B cell (primary cell): ENCODE measurements around the gene SFMBT2. TPM values are rescaled to one million over a fixed set of nuclear protein-coding genes. Genes with fewer than 3 reads are reported as not detected.

ENCODE experiments used
- ATAC-seq: fragments of 200-7000 bp; cut with Tn5 transposase; one replicate; pipeline ENCODE4 v1.10.0; 2021; ENCODE audit warnings: low read depth, mild to moderate bottlenecking, moderate number of reproducible peaks, moderate library complexity
- CTCF ChIA-PET: fragments of 350-600 bp; sonication (Branson Sonifier 250); formaldehyde crosslinking; loops from one replicate; lab custom pipeline; 2021; ENCODE audit warnings: antibody characterized with exemption, inconsistent platforms; lab: Charles Lee
- POLR2A ChIA-PET: fragments of 350-600 bp; sonication (Branson Sonifier 250); formaldehyde crosslinking; loops from one replicate; lab custom pipeline; 2021; ENCODE audit warnings: antibody characterized with exemption; lab: Charles Lee
- DNase-seq: peaks from one replicate; pipeline ENCODE4 v3.0.0; 2013
- H2AFZ ChIP-seq: 2 replicates; pipeline ENCODE4 v1.6.1; 2012; ENCODE audit warnings: mild to moderate bottlenecking, low read depth, low read length; ENCODE audit not compliant: insufficient read depth, poor library complexity, severe bottlenecking
- H3K27ac ChIP-seq, 2 donors: 1 replicate in 1 of 2; 2 replicates in 1 of 2; pipeline ENCODE4 v1.5.1; 2012 to 2013; ENCODE audit warnings: low read length in 2 of 2, mild to moderate bottlenecking in 2 of 2, moderate library complexity in 1 of 2
- H3K27me3 ChIP-seq, 4 experiments: fragments of 200-600 bp in 1 of 4; sonication (generic) in 1 of 4; replicated peaks in 1 of 4; 1 replicate in 2 of 4; 2 replicates in 2 of 4; pipeline versions ENCODE4 v1.6.1 to v1.7.0; 2013 to 2016; ENCODE audit warnings: low read length in 3 of 4, mild to moderate bottlenecking in 2 of 4, mixed read lengths in 1 of 4, moderate library complexity in 1 of 4; ENCODE audit not compliant: insufficient read depth in 4 of 4, control insufficient read depth in 3 of 4; ENCODE audit errors: control extremely low read depth in 1 of 4
- H3K36me3 ChIP-seq, 2 experiments: replicated peaks in 1 of 2; 1 replicate in 1 of 2; 2 replicates in 1 of 2; pipeline versions ENCODE4 v1.6.1 to v1.7.1; 2013; ENCODE audit warnings: low read length in 1 of 2; ENCODE audit not compliant: insufficient read depth in 2 of 2, control insufficient read depth in 1 of 2; ENCODE audit errors: control extremely low read depth in 1 of 2, extremely low read depth in 1 of 2
- H3K4me1 ChIP-seq, 2 donors: fragments of 200-600 bp in 1 of 2; sonication (generic) in 1 of 2; 1 replicate in 1 of 2; 2 replicates in 1 of 2; pipeline versions ENCODE4 v1.5.1 to v1.6.1; 2013 to 2017; ENCODE audit warnings: low read length in 2 of 2; ENCODE audit not compliant: control insufficient read depth in 2 of 2, insufficient read depth in 2 of 2
- H3K4me2 ChIP-seq: replicated peaks from 2 replicates; pipeline ENCODE3; 2012; ENCODE audit warnings: mild to moderate bottlenecking, low read depth, low read length; ENCODE audit not compliant: poor library complexity, severe bottlenecking
- H3K4me3 ChIP-seq, 5 experiments: fragments of 200-600 bp in 1 of 5; sonication (generic) in 1 of 5; 1 replicate in 3 of 5; 2 replicates in 2 of 5; pipeline versions ENCODE4 v1.5.1 to v1.7.0; 2011 to 2016; ENCODE audit warnings: low read length in 4 of 5, mild to moderate bottlenecking in 4 of 5, low read depth in 2 of 5, control low read depth in 1 of 5, moderate library complexity in 1 of 5; ENCODE audit not compliant: insufficient read depth in 1 of 5; ENCODE audit errors: control extremely low read depth in 1 of 5, extremely low read depth in 1 of 5
- H3K79me2 ChIP-seq: fragments of 200-600 bp; sonication (generic); one replicate; pipeline ENCODE4 v1.6.0; 2016; ENCODE audit warnings: low read length; ENCODE audit not compliant: control insufficient read depth, insufficient read depth
- H3K9ac ChIP-seq: fragments of 200-600 bp; sonication (generic); 2 replicates; pipeline ENCODE4 v1.6.1; 2017; ENCODE audit warnings: mild to moderate bottlenecking, low read length, moderate library complexity
- H3K9me3 ChIP-seq, 3 donors: one replicate each; pipeline versions ENCODE4 v1.6.1 to v1.7.1; 2013; ENCODE audit warnings: low read length in 2 of 3; ENCODE audit not compliant: control insufficient read depth in 2 of 3, insufficient read depth in 1 of 3; ENCODE audit errors: control extremely low read depth in 1 of 3
- H4K20me1 ChIP-seq: 2 replicates; pipeline ENCODE4 v1.6.0; 2012; ENCODE audit warnings: mild to moderate bottlenecking, low read length; ENCODE audit not compliant: insufficient read depth, control insufficient read depth, poor library complexity, severe bottlenecking
- H3K27ac Mint-ChIP-seq: one replicate; pipeline ENCODE4 v1.8.0; 2021; ENCODE audit warnings: mixed read lengths
- H3K27me3 Mint-ChIP-seq: one replicate; pipeline ENCODE4 v1.8.0; 2021; ENCODE audit warnings: mixed read lengths
- H3K4me1 Mint-ChIP-seq: one replicate; pipeline ENCODE4 v1.8.0; 2021; ENCODE audit warnings: mixed read lengths
- H3K4me3 Mint-ChIP-seq: one replicate; pipeline ENCODE4 v1.8.0; 2021; ENCODE audit warnings: mixed read lengths
- H3K9me3 Mint-ChIP-seq: one replicate; pipeline ENCODE4 v1.8.0; 2022; ENCODE audit warnings: mixed read lengths; ENCODE audit not compliant: insufficient read depth
- CTCF ChIP-seq: fragments of 200-600 bp; IDR thresholded peaks from one replicate; pipeline ENCODE4 v1.8.0; 2022; ENCODE audit warnings: antibody characterized with exemption, mild to moderate bottlenecking
- EZH2 ChIP-seq: IDR thresholded peaks from 2 replicates; pipeline ENCODE4 v1.6.1; 2012; ENCODE audit warnings: borderline replicate concordance, low read depth, mild to moderate bottlenecking, moderate library complexity, low read length; ENCODE audit not compliant: insufficient read depth, poor library complexity, severe bottlenecking
- WGBS: methylation state at CpG from one replicate; pipeline ENCODE4 v1.1.5; 2013; ENCODE audit warnings: missing lambda C conversion rate; ENCODE audit not compliant: insufficient coverage; 5-methylcytosine and 5-hydroxymethylcytosine counted together
- intact Hi-C: fragments of 100-400 bp; cut with micrococcal nuclease; formaldehyde crosslinking; loops from one replicate; pipeline ENCODE4 v1.10.0; 2022
- polyA plus RNA-seq: library from polyadenylated mRNA; depleted of rRNA; stranded (reverse); fragments of >200 nt; gene quantifications from 2 replicates; pipeline ENCODE4 v1.2.3, GENCODE V29; 2012
- total RNA-seq, 2 donors: library from RNA; stranded (reverse); fragments of 120-200 nt in 1 of 2; gene quantifications; 1 replicate in 1 of 2; 2 replicates in 1 of 2; pipeline versions ENCODE4 v1.2.3 to v1.2.4, GENCODE V29; 2013 to 2022

Gene SFMBT2
- total and polyA plus RNA-seq, 2 donors (not counting 1 experiment from before 2014, with no cell fraction given) = 2.3 to 24.0 TPM

- H3K4me3 Mint-ChIP-seq = peak overlapping the region; percentile 93
- H3K9me3 Mint-ChIP-seq = no peaks in the 10 kb centered on the region
- DNase-seq (peak; percentile 66), ATAC-seq (peak; percentile 18)
- Histone ChIP-seq H3K9ac (peak overlapping the region; percentile 64), H3K27me3 (peaks cover 0 to 21% (median 11%) of the 10 kb centered on the region in 4 experiments), H2AFZ (peak overlapping the region; percentile 82), H3K4me3 (peak overlapping the region; percentile 58 to 85 (median 75)), H4K20me1 (no peaks in the 10 kb centered on the region), H3K4me2 (peak overlapping the region; percentile 99), H3K36me3 (no peaks in the 10 kb centered on the region), H3K4me1 (peaks cover 20 to 35% of the 10 kb centered on the region in 2 donors), H3K9me3 (peaks cover 0 to 6% (median 0%) of the 10 kb centered on the region in 3 donors), H3K27ac (no peak overlapping the region), H3K79me2 (peaks cover 36% of the 10 kb centered on the region)
- ChIA-PET CTCF (interaction anchor here (0.7 to 6.5 kb wide), 11 partner anchors 8 to 493 kb away, joined by 3 to 51 read pairs (median 5); no protein-coding TSS in a partner anchor), POLR2A (interaction anchor here (0.9 kb wide), 1 partner anchor 493 kb away, joined by 3 read pairs; no protein-coding TSS in a partner anchor)
- TF ChIP-seq CTCF = no peak
- TF ChIP-seq EZH2 = no peak
- intact Hi-C loops = loop anchor here (1.0 to 5.0 kb wide), 3 partner anchors 36 to 1729 kb away; partner anchors contain the start of gene TASOR2
- H3K4me1 Mint-ChIP-seq = peaks cover 42% of the 10 kb centered on the region
- WGBS = 5% methylated on average over 38 of the region's 38 CpGs
- H3K27me3 Mint-ChIP-seq = peaks cover 10% of the 10 kb centered on the region
- H3K27ac Mint-ChIP-seq = peak overlapping the region; percentile 83
These were observed 866 bp upstream of the SFMBT2 start for GRCh38 chr10:7411671-7412128.

- Mint-ChIP-seq H3K4me3 (peak overlapping the region; percentile 93), H3K4me1 (peaks cover 43% of the 10 kb centered on the region), H3K27ac (peak overlapping the region; percentile 80), H3K9me3 (no peaks in the 10 kb centered on the region), H3K27me3 (peaks cover 10% of the 10 kb centered on the region)
- TF ChIP-seq CTCF = no peak
- no peak for TF ChIP-seq EZH2
- peak overlapping the region; percentile 99 for H3K4me2 ChIP-seq
- peaks cover 0 to 21% (median 11%) of the 10 kb centered on the region in 4 experiments for H3K27me3 ChIP-seq
- no peaks in the 10 kb centered on the region for H3K36me3 ChIP-seq
- POLR2A ChIA-PET = interaction anchor here (0.6 to 1.2 kb wide), 8 partner anchors 35 to 839 kb away, joined by 3 to 4 read pairs (median 3); no protein-coding TSS in a partner anchor
- H2AFZ ChIP-seq = peak overlapping the region; percentile 82
- peaks cover under 1% of the 10 kb centered on the region for H4K20me1 ChIP-seq
- H3K4me1 ChIP-seq = peaks cover 20 to 35% of the 10 kb centered on the region in 2 donors
- peak overlapping the region; percentile 58 to 85 (median 75) for H3K4me3 ChIP-seq
- peak; percentile 57 for DNase-seq
- intact Hi-C loops = loop anchor here (5.0 kb wide), 2 partner anchors 37 to 1728 kb away; partner anchors contain the start of gene TASOR2
- H3K9ac ChIP-seq = peak overlapping the region; percentile 64
- WGBS = 0% methylated on average over 41 of the region's 43 CpGs
- peaks cover 49% of the 10 kb centered on the region for H3K79me2 ChIP-seq
- H3K27ac ChIP-seq = no peak overlapping the region
- CTCF ChIA-PET = interaction anchor here (0.5 to 6.5 kb wide), 12 partner anchors 83 to 1266 kb away, joined by 3 to 51 read pairs (median 4); no protein-coding TSS in a partner anchor
- peaks cover 0 to 6% (median 0%) of the 10 kb centered on the region in 3 donors for H3K9me3 ChIP-seq
- ATAC-seq = no peak
These were observed 453 bp downstream of the SFMBT2 start for GRCh38 chr10:7410301-7410861.
